CD14-positive monocyte (primary cell): ENCODE data around the gene ZNF552. TPM values are rescaled to one million over a fixed set of nuclear protein-coding genes. Genes with fewer than 3 reads are reported as not detected.
A peak's percentile ranks its signal among the peaks of the same experiment; 100 is the strongest.
"Not testable (repeated sequence)": the region's sequence is repeated elsewhere in the genome, so short reads cannot be mapped to it uniquely, and the experiment has no call there.

ENCODE experiments used
- DNase-seq, 3 donors: peaks; one replicate each; pipeline ENCODE4 v3.0.0-alpha.2; 2011 to 2022
- H2AFZ ChIP-seq: 2 replicates; pipeline ENCODE4 v1.6.0; 2012; ENCODE audit warnings: mild to moderate bottlenecking, low read depth, low read length, inconsistent platforms; ENCODE audit not compliant: insufficient read depth, poor library complexity, severe bottlenecking
- H3K27ac ChIP-seq, 2 donors: 1 replicate in 1 of 2; 2 replicates in 1 of 2; pipeline ENCODE4 v1.5.1; 2012 to 2013; ENCODE audit warnings: low read length in 2 of 2, control low read depth in 1 of 2, inconsistent platforms in 1 of 2, low read depth in 1 of 2, mild to moderate bottlenecking in 1 of 2
- H3K27me3 ChIP-seq, 2 donors: one replicate each; pipeline versions ENCODE4 v1.6.0 to v1.6.1; 2011 to 2013; ENCODE audit warnings: low read length in 2 of 2; ENCODE audit not compliant: control insufficient read depth in 2 of 2, insufficient read depth in 2 of 2
- H3K36me3 ChIP-seq, 2 donors: replicated peaks in 1 of 2; 1 replicate in 1 of 2; 2 replicates in 1 of 2; pipeline versions ENCODE4 v1.5.1 to v1.6.1; 2012 to 2013; ENCODE audit warnings: low read length in 2 of 2, control low read depth in 1 of 2, inconsistent platforms in 1 of 2, mild to moderate bottlenecking in 1 of 2; ENCODE audit not compliant: insufficient read depth in 2 of 2, control insufficient read depth in 1 of 2
- H3K4me1 ChIP-seq, 2 donors: 1 replicate in 1 of 2; 2 replicates in 1 of 2; pipeline versions ENCODE4 v1.5.1 to v1.6.1; 2012 to 2013; ENCODE audit warnings: low read length in 2 of 2, control low read depth in 1 of 2, inconsistent platforms in 1 of 2, mild to moderate bottlenecking in 1 of 2, moderate library complexity in 1 of 2; ENCODE audit not compliant: insufficient read depth in 2 of 2, control insufficient read depth in 1 of 2
- H3K4me2 ChIP-seq: replicated peaks from 2 replicates; pipeline ENCODE3; 2012; ENCODE audit warnings: low read length, moderate library complexity, mild to moderate bottlenecking; ENCODE audit not compliant: poor library complexity, severe bottlenecking; ENCODE audit errors: extremely low read depth
- H3K4me3 ChIP-seq, 3 experiments: fragments of 200-600 bp in 1 of 3; sonication (generic) in 1 of 3; replicated peaks in 1 of 3; 1 replicate in 2 of 3; 2 replicates in 1 of 3; pipeline ENCODE4 v1.5.1; 2011 to 2013; ENCODE audit warnings: low read length in 3 of 3, mild to moderate bottlenecking in 3 of 3, control low read depth in 2 of 3, low read depth in 2 of 3, inconsistent platforms in 1 of 3, moderate library complexity in 1 of 3
- H3K79me2 ChIP-seq: 2 replicates; pipeline ENCODE4 v1.6.0; 2012; ENCODE audit warnings: mild to moderate bottlenecking, control low read depth, inconsistent platforms, low read length, moderate library complexity; ENCODE audit not compliant: insufficient read depth
- H3K9ac ChIP-seq: 2 replicates; pipeline ENCODE4 v1.6.0; 2017; ENCODE audit warnings: low read length, mild to moderate bottlenecking; ENCODE audit not compliant: insufficient read depth, poor library complexity, severe bottlenecking
- H3K9me3 ChIP-seq, 2 donors: replicated peaks in 1 of 2; 1 replicate in 1 of 2; 2 replicates in 1 of 2; pipeline versions ENCODE4 v1.5.1 to v1.6.1; 2012 to 2013; ENCODE audit warnings: low read length in 2 of 2, control low read depth in 1 of 2; ENCODE audit not compliant: control insufficient read depth in 1 of 2, insufficient read depth in 1 of 2
- H4K20me1 ChIP-seq: 2 replicates; pipeline ENCODE4 v1.6.0; 2012; ENCODE audit warnings: mild to moderate bottlenecking, low read length, control low read depth, moderate library complexity; ENCODE audit not compliant: insufficient read depth
- H3K27ac Mint-ChIP-seq, 7 donors: one replicate each; pipeline ENCODE4 v1.8.0; 2020; ENCODE audit warnings: mild to moderate bottlenecking in 7 of 7, mixed read lengths in 7 of 7, moderate library complexity in 6 of 7, inconsistent platforms in 2 of 7
- H3K27me3 Mint-ChIP-seq, 3 donors: one replicate each; pipeline ENCODE4 v1.8.0; 2021 to 2022; ENCODE audit warnings: low read depth in 3 of 3, mild to moderate bottlenecking in 3 of 3, mixed read lengths in 3 of 3, moderate library complexity in 3 of 3, inconsistent platforms in 1 of 3
- H3K36me3 Mint-ChIP-seq, 2 donors: one replicate each; pipeline ENCODE4 v1.8.0; 2020; ENCODE audit warnings: mixed read lengths in 2 of 2, inconsistent platforms in 1 of 2, mild to moderate bottlenecking in 1 of 2
- H3K4me1 Mint-ChIP-seq: one replicate; pipeline ENCODE4 v1.8.0; 2020; ENCODE audit warnings: mild to moderate bottlenecking, mixed read lengths
- H3K4me3 Mint-ChIP-seq, 2 donors: one replicate each; pipeline ENCODE4 v1.8.0; 2020; ENCODE audit warnings: mild to moderate bottlenecking in 2 of 2, mixed read lengths in 2 of 2, moderate library complexity in 1 of 2
- H3K9me3 Mint-ChIP-seq, 7 donors: one replicate each; pipeline ENCODE4 v1.8.0; 2020 to 2022; ENCODE audit warnings: mixed read lengths in 7 of 7, mild to moderate bottlenecking in 6 of 7, moderate library complexity in 6 of 7, inconsistent platforms in 2 of 7
- WGBS: methylation state at CpG from one replicate; pipeline ENCODE4 v1.1.5; 2013; ENCODE audit warnings: missing lambda C conversion rate; ENCODE audit not compliant: insufficient coverage; 5-methylcytosine and 5-hydroxymethylcytosine counted together
- intact Hi-C, 2 donors: fragments of 100-400 bp; cut with micrococcal nuclease; formaldehyde crosslinking; loops; one replicate each; pipeline versions ENCODE4 v1.15.0 to v1.15.1; 2023
- polyA minus RNA-seq: library from RNA; depleted of rRNA, polyadenylated mRNA; stranded (reverse); fragments of >200 nt; gene quantifications from 2 replicates; pipeline ENCODE4 v1.2.3, GENCODE V29; 2012
- polyA plus RNA-seq, 3 donors: library from polyadenylated mRNA; depleted of rRNA in 1 of 3; unstranded in 2 of 3; stranded (reverse) in 1 of 3; fragments of 300-500 nt in 2 of 3; fragments of >200 nt in 1 of 3; fragmentation: Illumina TruSeq in 2 of 3; gene quantifications; 1 replicate in 2 of 3; 2 replicates in 1 of 3; pipeline ENCODE4 v1.2.3, GENCODE V29; 2012 to 2021
- total RNA-seq, 12 experiments: library from RNA in 1 of 12; stranded (reverse) in 1 of 12; fragments of 120-200 nt in 1 of 12; gene quantifications; one replicate each; pipeline ENCODE4 v1.2.4 and lab custom pipeline; 2013 to 2026; ENCODE audit warnings: mixed read lengths in 6 of 12, inconsistent platforms in 1 of 12
- TF ChIP-seq, protein P1 (sequence below): fragments of 200-600 bp; IDR thresholded peaks from one replicate; pipeline ENCODE4 v1.8.0; 2022; ENCODE audit warnings: antibody characterized with exemption, mild to moderate bottlenecking

ZNF552 gene
- 10.5 TPM for total RNA-seq (2013)
- polyA plus RNA-seq (1 to 10 TPM; 2.0 to 4.3 (median 2.9) TPM), polyA minus RNA-seq (5.5 and 5.6 TPM in 2 replicates), total RNA-seq (lab: John Stamatoyannopoulos, UW) (1.8 to 8.4 (median 4.9) reads per million in 11 experiments)

DNA sequence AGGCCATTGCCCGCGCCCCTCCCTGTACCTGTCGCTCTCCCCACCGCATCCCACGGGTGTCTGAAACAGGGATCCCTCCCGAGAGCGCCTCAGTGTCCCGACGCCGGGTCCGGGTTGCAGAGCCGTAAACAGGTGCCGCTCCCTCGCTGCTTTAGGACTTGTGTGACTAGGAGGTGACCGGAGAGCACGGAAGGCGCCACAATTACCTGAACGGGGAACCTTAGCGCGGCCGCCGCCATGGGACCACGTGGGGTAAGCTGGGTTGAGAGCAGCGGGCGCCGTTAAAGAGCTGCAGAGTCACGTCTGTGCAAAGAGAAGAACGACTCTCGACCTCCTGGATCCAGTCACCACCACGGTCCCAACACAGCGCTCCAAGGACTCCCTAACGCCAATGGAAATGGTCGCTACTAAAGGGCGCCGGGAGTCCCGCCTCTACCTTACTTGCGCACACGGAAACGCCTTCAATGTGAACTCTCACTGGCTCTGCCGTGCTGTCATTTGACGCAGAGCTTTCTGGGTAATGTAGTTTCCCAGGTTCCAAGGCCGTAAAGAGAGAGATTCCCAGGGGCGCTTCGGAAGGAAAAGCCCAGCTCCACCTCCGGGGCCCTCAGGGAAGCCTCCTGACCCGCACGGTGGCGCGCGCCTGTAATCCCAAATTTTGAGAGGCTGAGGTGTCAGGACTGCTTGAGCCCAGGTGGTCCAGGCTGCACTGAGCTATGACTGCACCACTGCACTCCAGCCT, at the start of gene ZNF552:
TSS of gene ZNF552 (minus strand) at position 409 of the 742 bp plus-strand sequence. CDS start at position 239, 170 bp downstream.
- H3K9me3 Mint-ChIP-seq, result no peaks in the 10 kb centered on the region
- peaks cover 13% of the 10 kb centered on the region for H3K79me2 ChIP-seq

DNA sequence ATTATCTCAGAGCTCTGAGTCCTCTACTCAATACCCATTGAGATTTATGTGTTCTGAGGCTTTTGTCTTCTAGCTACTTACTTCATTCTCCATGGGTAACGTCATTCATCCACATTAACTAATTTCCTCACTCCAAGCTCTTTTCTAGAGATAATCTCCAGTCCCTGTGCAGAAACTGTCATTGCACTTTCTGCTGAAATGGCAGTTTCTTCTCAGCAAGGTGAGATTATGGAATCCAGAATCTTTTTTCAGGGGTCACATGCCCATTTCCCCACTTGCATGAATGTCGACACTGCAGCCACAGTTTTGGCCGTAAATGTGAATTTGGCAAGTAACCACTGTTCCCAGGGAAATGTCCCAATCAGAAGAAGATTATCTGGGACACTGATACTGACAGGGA, 47.6 kb upstream of the ZNF552 start:
- DNase-seq, intact Hi-C loops, H3K27ac ChIP-seq, H3K27me3 ChIP-seq, H3K4me1 ChIP-seq, H4K20me1 ChIP-seq, H3K27ac Mint-ChIP-seq, H3K27me3 Mint-ChIP-seq, H3K4me1 Mint-ChIP-seq, H3K4me3 Mint-ChIP-seq, H3K9ac ChIP-seq, H2AFZ ChIP-seq, H3K4me2 ChIP-seq, H3K79me2 ChIP-seq, H3K4me3 ChIP-seq: not testable (repeated sequence)
- peaks cover 77 to 90% of the 10 kb centered on the region in 2 donors for H3K36me3 Mint-ChIP-seq
- H3K36me3 ChIP-seq, result peaks cover 67 to 95% of the 10 kb centered on the region in 2 donors
- peaks cover 67 to 72% of the 10 kb centered on the region in 2 donors for H3K9me3 ChIP-seq
- whole genome bisulfite sequencing, result no CpG with 5 or more reads among the region's 3 CpGs
- peaks cover 17 to 87% (median 60%) of the 10 kb centered on the region in 7 donors for H3K9me3 Mint-ChIP-seq

More for the DNA sequence above, at the start of gene ZNF552:
- H3K27me3 Mint-ChIP-seq, result peaks cover 0 to 4% (median 0%) of the 10 kb centered on the region in 3 donors
- peak within 1 kb of the TSS; percentile 93 to 96 for H3K4me3 Mint-ChIP-seq
- H3K9me3 ChIP-seq, result no peaks in the 10 kb centered on the region
- H3K36me3 ChIP-seq, result peaks cover 2 to 22% of the 10 kb centered on the region in 2 donors
- H3K4me1 ChIP-seq, result peaks cover 33 to 42% of the 10 kb centered on the region in 2 donors
- H3K4me3 ChIP-seq, result peak within 1 kb of the TSS; percentile 81 to 99 (median 99)
- DNase-seq, result peak; percentile 83 to 90 (median 86)
- peaks cover 34% of the 10 kb centered on the region for H3K4me1 Mint-ChIP-seq
- peak within 1 kb of the TSS; percentile 99 for H3K4me2 ChIP-seq
- no peaks in the 10 kb centered on the region for H4K20me1 ChIP-seq
- TF ChIP-seq, protein P1, sequence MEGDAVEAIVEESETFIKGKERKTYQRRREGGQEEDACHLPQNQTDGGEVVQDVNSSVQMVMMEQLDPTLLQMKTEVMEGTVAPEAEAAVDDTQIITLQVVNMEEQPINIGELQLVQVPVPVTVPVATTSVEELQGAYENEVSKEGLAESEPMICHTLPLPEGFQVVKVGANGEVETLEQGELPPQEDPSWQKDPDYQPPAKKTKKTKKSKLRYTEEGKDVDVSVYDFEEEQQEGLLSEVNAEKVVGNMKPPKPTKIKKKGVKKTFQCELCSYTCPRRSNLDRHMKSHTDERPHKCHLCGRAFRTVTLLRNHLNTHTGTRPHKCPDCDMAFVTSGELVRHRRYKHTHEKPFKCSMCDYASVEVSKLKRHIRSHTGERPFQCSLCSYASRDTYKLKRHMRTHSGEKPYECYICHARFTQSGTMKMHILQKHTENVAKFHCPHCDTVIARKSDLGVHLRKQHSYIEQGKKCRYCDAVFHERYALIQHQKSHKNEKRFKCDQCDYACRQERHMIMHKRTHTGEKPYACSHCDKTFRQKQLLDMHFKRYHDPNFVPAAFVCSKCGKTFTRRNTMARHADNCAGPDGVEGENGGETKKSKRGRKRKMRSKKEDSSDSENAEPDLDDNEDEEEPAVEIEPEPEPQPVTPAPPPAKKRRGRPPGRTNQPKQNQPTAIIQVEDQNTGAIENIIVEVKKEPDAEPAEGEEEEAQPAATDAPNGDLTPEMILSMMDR, result no peak
- peak within 1 kb of the TSS; percentile 87 to 93 (median 89) for H3K27ac Mint-ChIP-seq
- no peaks in the 10 kb centered on the region for H3K27me3 ChIP-seq
- peak within 1 kb of the TSS; percentile 76 to 91 for H3K27ac ChIP-seq
- H2AFZ ChIP-seq, result peak within 1 kb of the TSS; percentile 100
- peak within 1 kb of the TSS; percentile 89 for H3K9ac ChIP-seq
- WGBS, result under 1% methylated on average over 50 of the region's 50 CpGs
- intact Hi-C loops, result loop anchor here (2.0 to 5.0 kb wide), 4 partner anchors 34 to 67 kb away; partner anchors contain the start of genes ZNF586 (in 1 of the 2), ZNF587 (in 1 of the 2) and ZNF776 (in 1 of the 2)
- peaks cover 14 to 28% of the 10 kb centered on the region in 2 donors for H3K36me3 Mint-ChIP-seq

DNA sequence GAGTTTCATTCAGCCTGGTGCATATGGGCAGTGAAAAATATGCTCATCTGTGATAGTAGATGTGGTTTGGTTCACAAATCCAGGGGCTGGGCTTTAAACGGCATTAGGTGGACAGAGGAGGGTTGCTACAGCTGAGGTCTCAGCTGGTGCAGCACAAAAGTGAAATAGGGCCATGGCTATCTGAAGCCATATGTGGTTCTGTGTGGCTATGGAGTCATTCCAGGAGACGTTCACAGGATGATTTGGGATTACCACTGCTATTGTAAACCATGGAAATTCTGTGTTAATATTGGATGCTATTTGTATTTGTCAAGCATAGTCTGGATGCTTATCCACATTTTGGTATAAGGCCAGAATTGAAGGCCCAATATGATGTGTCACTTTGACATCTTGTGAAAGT, 39.4 kb upstream of the ZNF552 start:
- H3K27me3 Mint-ChIP-seq, H3K4me2 ChIP-seq, H2AFZ ChIP-seq, H3K4me3 Mint-ChIP-seq, H3K27me3 ChIP-seq, DNase-seq, H3K4me3 ChIP-seq, H4K20me1 ChIP-seq, H3K9ac ChIP-seq, intact Hi-C loops, H3K27ac ChIP-seq: not testable (repeated sequence)
- Mint-ChIP-seq H3K36me3 (peaks cover 39 to 70% of the 10 kb centered on the region in 2 donors), H3K4me1 (peaks cover 19% of the 10 kb centered on the region), H3K27ac (peak overlapping the region in 1 of 7 donors; percentile 40), H3K9me3 (peaks cover 4 to 39% (median 21%) of the 10 kb centered on the region in 7 donors)
- H3K4me1 ChIP-seq, result peaks cover 9 to 14% of the 10 kb centered on the region in 2 donors
- peaks cover 36% of the 10 kb centered on the region for H3K79me2 ChIP-seq
- WGBS, result 100% methylated on average over 1 of the region's 2 CpGs
- H3K36me3 ChIP-seq, result peaks cover 29 to 63% of the 10 kb centered on the region in 2 donors
- H3K9me3 ChIP-seq, result peaks cover 8 to 16% of the 10 kb centered on the region in 2 donors
